Omental fat pad (tissue), 4 donors: ENCODE data around the gene STRN. TPM values are rescaled to one million over a fixed set of nuclear protein-coding genes. Genes with fewer than 3 reads are reported as not detected.

Source experiments
- ATAC-seq: fragments of 150-250 bp; one replicate; pipeline ENCODE4 v1.9.1; 2016; ENCODE audit warnings: mild to moderate bottlenecking, moderate library complexity; ENCODE audit not compliant: low FRiP score
- DNase-seq: peaks from one replicate; pipeline ENCODE4 v3.0.0-alpha.2; 2019; ENCODE audit warnings: low spot score
- CTCF ChIP-seq, 3 donors: fragments of 450-650 bp; IDR thresholded peaks; one replicate each; pipeline ENCODE4 v1.5.1; 2016 to 2017; ENCODE audit warnings: antibody characterized with exemption in 3 of 3, mild to moderate bottlenecking in 3 of 3, moderate library complexity in 2 of 3
- total RNA-seq, 4 donors: library from RNA; depleted of rRNA; stranded (reverse); fragments of >200 nt; gene quantifications; one replicate each; pipeline ENCODE4 v1.1.0, GENCODE V29; 2016

STRN gene
- total RNA-seq, 4 donors from 2014 or later: 16.7 to 26.8 (median 21.3) TPM

DNA sequence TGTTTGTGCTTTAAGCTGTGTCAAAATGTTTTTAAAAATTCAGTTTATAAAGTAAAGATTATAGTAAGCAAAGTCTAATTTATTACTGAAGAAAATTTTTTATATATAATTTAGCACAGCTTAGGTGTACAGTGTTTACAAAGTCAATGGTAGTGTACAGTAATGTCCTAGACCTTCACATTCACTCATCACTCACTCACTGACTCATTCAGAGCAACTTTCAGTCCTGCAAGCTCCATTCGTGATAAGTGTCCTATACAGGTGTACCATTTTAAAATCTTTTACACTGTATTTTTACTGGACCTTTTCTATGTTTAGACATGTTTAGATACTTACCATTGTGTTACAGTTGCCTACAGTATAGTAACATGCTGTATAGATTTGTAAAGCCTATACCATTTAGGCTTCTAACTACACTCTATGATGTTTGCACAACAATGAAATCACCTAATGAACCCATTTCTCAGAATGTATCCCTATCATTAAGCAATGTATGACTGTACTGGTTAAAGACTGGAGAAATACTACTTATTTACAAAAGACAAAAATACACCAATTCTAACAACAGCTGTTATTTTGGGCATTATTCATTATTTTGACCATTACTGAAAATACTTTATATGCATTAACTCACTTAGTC, 95.1 kb downstream of the STRN start:
- no peak for ATAC-seq
- TF ChIP-seq CTCF (IDR thresholded peaks at IDR 0.05): no peak

GRCh38 chr2:36869606-36870005, 96.7 kb downstream of the STRN start:
- DNase-seq (no peak), ATAC-seq (no peak)
- TF ChIP-seq CTCF (IDR thresholded peaks at IDR 0.05): no peak

More for the DNA sequence above, 95.1 kb downstream of the STRN start:
- no peak for DNase-seq

GRCh38 chr2:36861896-36862295, 104.4 kb downstream of the STRN start:
- DNase-seq (no peak), ATAC-seq (no peak)
- TF ChIP-seq CTCF (IDR thresholded peaks at IDR 0.05): no peak

DNA sequence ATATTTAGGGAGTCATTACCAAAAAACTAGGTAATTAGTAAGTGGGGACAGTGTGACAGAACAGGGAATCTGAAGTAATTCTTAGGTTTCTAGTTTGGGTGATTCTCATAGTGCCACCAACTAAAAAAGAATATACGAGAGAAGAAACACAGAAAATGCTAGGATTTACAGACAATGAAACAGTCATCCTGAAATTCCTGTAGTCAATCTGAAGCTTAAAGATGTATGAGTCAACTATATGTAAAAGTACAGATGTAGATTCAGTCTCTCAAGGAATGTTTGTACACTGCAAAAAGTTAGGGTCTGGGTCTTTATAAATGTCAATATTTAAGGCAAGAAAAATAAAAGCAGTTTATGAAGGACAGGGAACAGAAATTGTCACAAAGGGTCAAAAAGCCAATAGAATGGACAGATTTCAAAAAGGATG, 107.0 kb downstream of the STRN start:
- no peak for TF ChIP-seq CTCF (IDR thresholded peaks at IDR 0.05)
- ATAC-seq (no peak), DNase-seq (no peak)

GRCh38 chr2:36858551-36859365, 107.6 kb downstream of the STRN start:
- DNase-seq (no peak), ATAC-seq (no peak)
- no peak for TF ChIP-seq CTCF (IDR thresholded peaks at IDR 0.05)

DNA sequence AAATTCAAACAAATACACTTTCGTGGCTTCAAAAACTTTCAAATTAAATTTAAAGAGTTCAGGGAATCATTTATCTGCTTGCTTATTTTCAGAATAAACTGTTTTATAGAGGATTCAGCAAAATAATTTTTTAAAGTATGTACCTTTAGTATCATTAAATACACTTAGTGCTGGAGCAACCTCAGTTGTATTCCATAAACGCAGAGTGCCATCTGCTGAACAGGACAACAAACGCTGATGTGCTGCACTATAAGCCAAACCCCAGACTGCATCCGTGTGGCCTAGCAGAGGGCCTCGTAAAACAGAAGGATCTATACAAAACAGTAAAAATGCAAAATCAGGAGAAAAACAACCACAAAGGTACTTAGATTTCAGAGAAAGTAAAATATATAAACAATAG, 108.6 kb downstream of the STRN start:
- ATAC-seq (no peak), DNase-seq (no peak)
- no peak for TF ChIP-seq CTCF (IDR thresholded peaks at IDR 0.05)

DNA sequence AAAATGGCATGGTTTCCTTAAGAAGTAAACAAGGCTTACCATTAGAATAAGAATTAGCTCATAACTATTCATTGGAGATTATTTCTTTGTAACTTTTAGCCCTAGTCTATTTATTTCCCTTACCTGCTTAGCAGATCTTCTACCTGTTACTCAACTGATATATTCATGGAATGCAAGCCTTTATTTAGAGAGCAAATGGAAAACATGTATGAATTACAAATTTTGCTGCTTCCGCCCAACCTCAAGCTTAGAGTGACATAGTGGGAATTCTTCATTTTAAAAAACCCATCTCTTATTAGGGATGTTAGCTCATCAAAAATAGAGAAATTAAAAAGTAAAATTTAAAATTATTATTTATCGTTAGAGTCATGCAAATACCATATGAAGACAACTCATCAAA, 110.9 kb downstream of the STRN start:
- DNase-seq: no peak
- TF ChIP-seq CTCF (IDR thresholded peaks at IDR 0.05): no peak
- ATAC-seq: no peak
